Transverse colon (tissue), 4 donors: ENCODE data around the gene ITPR2. TPM values are rescaled to one million over a fixed set of nuclear protein-coding genes. Genes with fewer than 3 reads are reported as not detected.

Experiments
- DNase-seq: peaks from one replicate; pipeline ENCODE4 v3.0.0-alpha.2; 2019
- H3K27ac ChIP-seq, 4 donors: fragments of 200-600 bp; sonication (generic); 2 replicates each; pipeline ENCODE4 v1.5.1; 2016 to 2018; ENCODE audit warnings: inconsistent platforms in 4 of 4
- H3K27me3 ChIP-seq: fragments of 200-600 bp; sonication (generic); 2 replicates; pipeline ENCODE4 v1.5.1; 2017; ENCODE audit warnings: inconsistent platforms
- H3K36me3 ChIP-seq, 4 donors: fragments of 200-600 bp; sonication (generic); 2 replicates each; pipeline ENCODE4 v1.5.1; 2017 to 2019; ENCODE audit warnings: inconsistent platforms in 4 of 4
- H3K4me1 ChIP-seq, 4 donors: fragments of 200-600 bp; sonication (generic); 2 replicates each; pipeline ENCODE4 v1.5.1; 2017 to 2020; ENCODE audit warnings: inconsistent platforms in 4 of 4
- H3K4me3 ChIP-seq, 4 donors: fragments of 200-600 bp; sonication (generic); 1 replicate in 1 of 4; 2 replicates in 3 of 4; pipeline versions ENCODE4 v1.5.1 to v1.6.1; 2017 to 2019; ENCODE audit warnings: inconsistent platforms in 4 of 4
- H3K9me3 ChIP-seq, 2 donors: fragments of 200-600 bp; sonication (generic); 2 replicates each; pipeline ENCODE4 v1.5.1; 2017 to 2019; ENCODE audit warnings: inconsistent platforms in 2 of 2
- CTCF ChIP-seq, 5 experiments: fragments of 200-600 bp in 3 of 5; fragments of 450-650 bp in 2 of 5; sonication (generic) in 3 of 5; IDR thresholded peaks; 1 replicate in 2 of 5; 2 replicates in 3 of 5; pipeline ENCODE4 v1.5.1; 2016 to 2017; ENCODE audit warnings: antibody characterized with exemption in 5 of 5, inconsistent platforms in 3 of 5, mild to moderate bottlenecking in 2 of 5, moderate library complexity in 1 of 5
- EP300 ChIP-seq: sonication (generic); formaldehyde crosslinking; IDR thresholded peaks from one replicate; pipeline ENCODE4 v1.6.1; 2017; ENCODE audit warnings: antibody characterized with exemption, low read depth
- POLR2A ChIP-seq: fragments of 450-650 bp; IDR thresholded peaks from one replicate; pipeline ENCODE4 v1.6.1; 2016; ENCODE audit warnings: antibody characterized with exemption, mild to moderate bottlenecking, moderate library complexity
- POLR2AphosphoS5 ChIP-seq, 3 donors: sonication (generic); formaldehyde crosslinking; IDR thresholded peaks; one replicate each; pipeline ENCODE4 v1.6.1; 2016; ENCODE audit warnings: antibody characterized with exemption in 3 of 3
- WGBS, 2 donors: methylation state at CpG; one replicate each; pipeline ENCODE4 v1.1.5; 2018; ENCODE audit warnings: low coverage in 1 of 2; 5-methylcytosine and 5-hydroxymethylcytosine counted together
- in situ Hi-C, 4 donors: fragments of 200-750 bp; cut with MboI; loops; one replicate each; pipeline versions ENCODE4 v1.15.0 to v1.15.1; 2017; ENCODE audit warnings: low sequenced_read_pairs in 3 of 4, low pct_ligation_motif_present in 1 of 4, low pct_unique_long_range_greater_than_20kb in 1 of 4
- intact Hi-C: fragments of 100-400 bp; cut with DNase I; formaldehyde crosslinking; loops from one replicate; pipeline ENCODE4 v1.15.1; 2023; ENCODE audit warnings: low total_unique reads
- total RNA-seq, 4 donors: library from RNA; depleted of rRNA; stranded (reverse); fragments of >200 nt; gene quantifications; one replicate each; pipeline ENCODE4 v1.1.0, GENCODE V29; 2016

ITPR2 gene
- total RNA-seq, 4 donors from 2014 or later: 29.8 to 60.5 (median 41.2) TPM

GRCh38 chr12:26469421-26470180, 363.4 kb downstream of the ITPR2 start:
- in situ Hi-C loops (no loop called here), intact Hi-C loops (no loop called here)
- Histone ChIP-seq H3K9me3 (no peaks in the 10 kb centered on the region), H3K4me1 (peaks cover 0 to 4% (median 0%) of the 10 kb centered on the region in 4 donors), H3K36me3 (no peaks in the 10 kb centered on the region), H3K27ac (no peak overlapping the region), H3K27me3 (no peaks in the 10 kb centered on the region), H3K4me3 (no peak overlapping the region)
- TF ChIP-seq POLR2A (no peak), EP300 (no peak), CTCF (IDR thresholded peaks at IDR 0.05) (no peak), POLR2AphosphoS5 (IDR thresholded peaks at IDR 0.05) (no peak)
- no peak for DNase-seq
- 91 to 94% methylated on average over 5 to 6 of the region's 6 CpGs for WGBS, 2 donors

GRCh38 chr12:26467351-26467750, 365.6 kb downstream of the ITPR2 start:
- Histone ChIP-seq H3K27ac (no peak overlapping the region), H3K4me3 (no peak overlapping the region), H3K9me3 (no peaks in the 10 kb centered on the region), H3K27me3 (no peaks in the 10 kb centered on the region), H3K36me3 (no peaks in the 10 kb centered on the region), H3K4me1 (peaks cover 0 to 3% (median 0%) of the 10 kb centered on the region in 4 donors)
- TF ChIP-seq CTCF (IDR thresholded peaks at IDR 0.05): no peak
- no peak for TF ChIP-seq POLR2AphosphoS5 (IDR thresholded peaks at IDR 0.05)
- TF ChIP-seq POLR2A: no peak
- TF ChIP-seq EP300: no peak
- 98 to 100% methylated on average over 1 of the region's 1 CpG for WGBS, 2 donors
- DNase-seq: no peak
- in situ Hi-C loops: no loop called here
- intact Hi-C loops: no loop called here

- intact Hi-C loops: no loop called here
- Histone ChIP-seq H3K27me3 (no peaks in the 10 kb centered on the region), H3K4me3 (no peak overlapping the region), H3K27ac (no peak overlapping the region), H3K4me1 (no peaks in the 10 kb centered on the region), H3K36me3 (no peaks in the 10 kb centered on the region), H3K9me3 (no peaks in the 10 kb centered on the region)
- TF ChIP-seq POLR2A (no peak), EP300 (no peak), POLR2AphosphoS5 (IDR thresholded peaks at IDR 0.05) (no peak), CTCF (IDR thresholded peaks at IDR 0.05) (no peak)
- in situ Hi-C loops: no loop called here
- 78% methylated on average over 2 of the region's 2 CpGs for WGBS, 2 donors
- no peak for DNase-seq
Measured at GRCh38 chr12:26466726-26467125, 366.3 kb downstream of the ITPR2 start.

- Histone ChIP-seq H3K27ac (no peak overlapping the region), H3K27me3 (no peaks in the 10 kb centered on the region), H3K4me3 (no peak overlapping the region), H3K4me1 (no peaks in the 10 kb centered on the region), H3K9me3 (no peaks in the 10 kb centered on the region), H3K36me3 (no peaks in the 10 kb centered on the region)
- no peak for DNase-seq
- no peak for TF ChIP-seq CTCF (IDR thresholded peaks at IDR 0.05)
- no peak for TF ChIP-seq EP300
- TF ChIP-seq POLR2AphosphoS5 (IDR thresholded peaks at IDR 0.05): no peak
- no peak for TF ChIP-seq POLR2A
- intact Hi-C loops: no loop called here
- in situ Hi-C loops: no loop called here
- WGBS, 2 donors: 79 to 95% methylated on average over 3 to 6 of the region's 6 CpGs
Measured at GRCh38 chr12:26465419-26466097, 367.4 kb downstream of the ITPR2 start.
